IPS-18a (cell line): ENCODE measurements around the gene SMTNL2.

Experiments used
- H3K27ac ChIP-seq: one replicate; pipeline ENCODE4 v1.5.1; 2013; ENCODE audit warnings: low read length
- H3K27me3 ChIP-seq: one replicate; pipeline ENCODE4 v1.6.1; 2013; ENCODE audit warnings: mild to moderate bottlenecking, low read length; ENCODE audit not compliant: control insufficient read depth, insufficient read depth
- H3K36me3 ChIP-seq: one replicate; pipeline ENCODE4 v1.6.1; 2013; ENCODE audit warnings: low read depth, low read length; ENCODE audit not compliant: control insufficient read depth
- H3K4me1 ChIP-seq: one replicate; pipeline ENCODE4 v1.6.1; 2013; ENCODE audit warnings: low read depth, low read length; ENCODE audit not compliant: control insufficient read depth
- H3K4me3 ChIP-seq: one replicate; pipeline ENCODE4 v1.5.1; 2013; ENCODE audit warnings: low read length
- H3K9ac ChIP-seq: one replicate; pipeline ENCODE4 v1.6.1; 2013; ENCODE audit warnings: mild to moderate bottlenecking, low read length, moderate library complexity
- H3K9me3 ChIP-seq: one replicate; pipeline ENCODE4 v1.6.1; 2013; ENCODE audit warnings: low read depth, low read length; ENCODE audit not compliant: control insufficient read depth

SMTNL2 gene

GRCh38 chr17:4557626-4558346 lies 26.5 kb upstream of the SMTNL2 start:
- Histone ChIP-seq H3K4me1 (peaks cover 13% of the 10 kb centered on the region), H3K27me3 (no peaks in the 10 kb centered on the region), H3K27ac (no peak overlapping the region), H3K9me3 (no peaks in the 10 kb centered on the region), H3K9ac (no peak overlapping the region), H3K4me3 (no peak overlapping the region), H3K36me3 (peaks cover 11% of the 10 kb centered on the region)

GRCh38 chr17:4558347-4558971 lies 25.9 kb upstream of the SMTNL2 start:
- H3K4me3 ChIP-seq, result no peak overlapping the region
- H3K9me3 ChIP-seq, result no peaks in the 10 kb centered on the region
- no peaks in the 10 kb centered on the region for H3K27me3 ChIP-seq
- H3K9ac ChIP-seq, result no peak overlapping the region
- no peak overlapping the region for H3K27ac ChIP-seq
- peaks cover 13% of the 10 kb centered on the region for H3K4me1 ChIP-seq
- H3K36me3 ChIP-seq, result peaks cover 5% of the 10 kb centered on the region

DNA sequence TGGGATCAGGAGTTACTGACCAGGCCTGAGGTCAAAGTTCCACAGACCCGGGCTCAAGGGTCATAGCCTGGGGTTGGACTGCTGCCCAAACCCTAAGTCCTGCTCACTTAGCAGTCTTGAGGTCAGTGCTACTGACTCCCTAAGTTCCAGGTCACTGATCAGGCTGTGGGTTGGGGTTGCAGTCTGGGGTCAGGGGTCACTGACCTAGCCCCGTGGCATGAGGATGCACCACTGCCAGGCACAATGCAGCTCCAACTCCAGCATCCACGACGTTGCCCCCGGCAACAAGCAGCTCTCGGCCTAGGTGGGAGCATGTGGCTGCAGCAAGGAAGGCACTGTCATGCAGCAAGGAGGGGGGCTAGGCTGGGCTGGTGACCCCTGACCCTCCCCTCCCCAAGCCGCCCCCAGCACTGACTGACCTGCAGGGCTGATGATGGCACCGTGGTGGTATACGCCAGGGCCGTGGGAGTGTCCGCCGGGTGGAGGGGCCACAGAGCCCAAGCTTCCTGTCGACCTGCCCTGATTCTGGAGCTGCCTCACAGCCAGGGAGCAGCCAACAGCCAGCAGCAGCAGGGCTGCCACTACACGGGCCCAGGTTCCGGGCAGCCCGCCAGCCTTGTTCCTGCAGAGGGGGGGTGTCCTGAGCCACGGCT lies 25.1 kb upstream of the SMTNL2 start:
- Histone ChIP-seq H3K4me1 (peaks cover 9% of the 10 kb centered on the region), H3K27ac (no peak overlapping the region), H3K27me3 (no peaks in the 10 kb centered on the region)

DNA sequence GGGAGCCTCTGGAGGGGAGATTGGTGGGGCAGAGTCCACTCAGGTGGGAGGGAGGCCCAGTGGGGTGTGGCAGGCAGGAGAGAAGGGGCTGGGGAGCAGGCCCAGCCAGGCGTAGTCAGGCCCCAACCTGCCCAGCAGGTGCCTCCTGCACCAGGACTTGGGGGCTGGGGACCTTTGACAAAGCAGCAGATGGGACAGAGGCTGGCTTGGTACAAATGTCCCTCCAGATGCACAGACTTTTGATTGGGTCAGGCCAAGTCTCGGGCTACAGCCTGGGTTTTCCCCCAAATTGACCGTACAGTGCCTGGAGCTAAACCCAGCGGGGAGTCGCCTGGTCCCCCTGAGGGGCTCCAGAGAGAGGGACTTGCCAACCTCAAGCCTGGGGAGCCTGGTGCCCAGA lies 24.4 kb upstream of the SMTNL2 start:
- Histone ChIP-seq H3K36me3 (no peaks in the 10 kb centered on the region), H3K4me1 (peaks cover 8% of the 10 kb centered on the region), H3K9me3 (no peaks in the 10 kb centered on the region), H3K9ac (no peak overlapping the region), H3K27ac (no peak overlapping the region), H3K27me3 (no peaks in the 10 kb centered on the region), H3K4me3 (no peak overlapping the region)

More for the DNA sequence above, 25.1 kb upstream of the SMTNL2 start:
- Histone ChIP-seq H3K4me3 (no peak overlapping the region), H3K9me3 (no peaks in the 10 kb centered on the region), H3K36me3 (no peaks in the 10 kb centered on the region), H3K9ac (no peak overlapping the region)

DNA sequence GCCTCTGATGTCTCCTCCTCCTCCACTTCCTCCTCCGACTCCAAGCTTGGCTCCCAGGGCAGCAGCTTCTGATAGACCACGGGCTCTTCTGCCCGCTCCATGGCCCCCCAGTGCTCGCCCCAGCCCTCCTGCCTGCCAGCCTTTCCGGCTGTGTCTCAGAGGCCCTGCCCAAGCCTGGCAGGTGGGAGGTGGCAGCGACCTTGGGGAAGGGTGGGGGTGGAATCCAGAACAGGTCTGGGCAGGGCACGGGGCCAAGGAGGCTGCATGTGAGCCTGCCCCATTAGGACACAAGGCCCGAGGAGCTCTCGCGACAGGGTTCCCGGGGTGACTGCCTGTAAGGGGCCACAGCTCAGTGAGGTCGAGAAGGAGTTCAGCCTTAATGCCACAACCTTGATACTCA lies 23.9 kb upstream of the SMTNL2 start, which contains the start of gene GGT6:
Gene GGT6, minus strand, starts transcription at position 157 of the 400 bp plus-strand sequence. Its CDS starts 56 bp downstream, at position 101.
- peaks cover 8% of the 10 kb centered on the region for H3K4me1 ChIP-seq
- no peak within 1 kb of the TSS for H3K4me3 ChIP-seq
- no peaks in the 10 kb centered on the region for H3K36me3 ChIP-seq
- H3K9ac ChIP-seq, result no peak within 1 kb of the TSS
- no peaks in the 10 kb centered on the region for H3K27me3 ChIP-seq
- H3K27ac ChIP-seq, result no peak within 1 kb of the TSS
- H3K9me3 ChIP-seq, result no peaks in the 10 kb centered on the region

DNA sequence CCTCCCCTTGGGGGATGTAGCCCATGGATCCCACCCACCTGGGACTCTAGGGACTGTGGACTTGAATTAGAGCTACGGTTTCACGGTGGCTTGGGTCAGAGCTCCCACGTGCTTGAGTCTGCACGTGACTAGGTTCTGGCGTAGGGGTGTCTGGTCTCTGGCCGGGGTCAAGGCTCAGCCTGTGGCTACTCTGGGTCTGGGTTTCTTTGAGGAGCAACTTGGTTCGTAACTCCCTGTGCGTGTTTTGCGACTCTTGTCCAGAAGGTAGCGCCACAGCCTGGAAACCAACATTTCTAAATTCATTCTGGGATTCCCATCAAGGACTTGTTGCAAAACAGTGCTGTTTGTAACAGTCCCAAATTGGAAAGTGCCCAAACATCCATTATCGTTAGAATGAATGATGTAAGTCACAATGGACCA lies 23.5 kb upstream of the SMTNL2 start:
- Histone ChIP-seq H3K36me3 (no peaks in the 10 kb centered on the region), H3K27ac (no peak overlapping the region), H3K4me3 (no peak overlapping the region), H3K9me3 (no peaks in the 10 kb centered on the region), H3K27me3 (peaks cover 3% of the 10 kb centered on the region), H3K4me1 (peaks cover 8% of the 10 kb centered on the region), H3K9ac (no peak overlapping the region)

GRCh38 chr17:4562015-4562969 lies 22.0 kb upstream of the SMTNL2 start:
- H3K27me3 ChIP-seq, result peaks cover 4% of the 10 kb centered on the region
- no peaks in the 10 kb centered on the region for H3K9me3 ChIP-seq
- no peaks in the 10 kb centered on the region for H3K4me1 ChIP-seq
- no peak overlapping the region for H3K27ac ChIP-seq
- no peak overlapping the region for H3K9ac ChIP-seq
- no peaks in the 10 kb centered on the region for H3K36me3 ChIP-seq
- no peak overlapping the region for H3K4me3 ChIP-seq

- H3K4me3 ChIP-seq, result no peak overlapping the region
- peaks cover 4% of the 10 kb centered on the region for H3K27me3 ChIP-seq
- H3K4me1 ChIP-seq, result no peaks in the 10 kb centered on the region
- no peak overlapping the region for H3K9ac ChIP-seq
- no peaks in the 10 kb centered on the region for H3K36me3 ChIP-seq
- H3K27ac ChIP-seq, result no peak overlapping the region
- no peaks in the 10 kb centered on the region for H3K9me3 ChIP-seq
Observed at GRCh38 chr17:4565209-4566141, 18.9 kb upstream of the SMTNL2 start.

DNA sequence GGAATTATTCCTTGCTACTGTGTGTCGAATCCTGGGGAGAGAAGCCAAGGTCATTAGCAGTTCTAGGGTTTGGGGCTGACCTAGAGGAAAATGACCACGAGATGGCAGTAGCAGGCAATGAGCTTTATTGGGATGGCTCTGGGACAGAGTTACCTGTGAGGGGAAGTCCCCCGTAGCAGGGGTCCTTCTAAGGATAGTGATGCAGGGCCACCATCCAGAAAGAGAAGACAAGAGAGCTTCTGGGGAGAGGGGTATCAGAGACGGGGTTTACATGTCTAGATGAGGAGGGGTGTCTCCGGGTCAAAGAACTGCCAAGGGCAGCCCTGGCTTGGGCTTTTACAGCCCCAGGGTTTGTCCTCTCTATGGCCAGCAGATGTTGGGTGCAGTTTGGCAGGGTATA lies 17.5 kb upstream of the SMTNL2 start:
- Histone ChIP-seq H3K27ac (no peak overlapping the region), H3K36me3 (no peaks in the 10 kb centered on the region), H3K9ac (no peak overlapping the region), H3K4me3 (no peak overlapping the region), H3K9me3 (no peaks in the 10 kb centered on the region), H3K4me1 (no peaks in the 10 kb centered on the region), H3K27me3 (peaks cover 4% of the 10 kb centered on the region)

GRCh38 chr17:4569591-4569990 lies 14.7 kb upstream of the SMTNL2 start:
- no peaks in the 10 kb centered on the region for H3K9me3 ChIP-seq
- H3K27ac ChIP-seq, result no peak overlapping the region
- no peak overlapping the region for H3K9ac ChIP-seq
- no peak overlapping the region for H3K4me3 ChIP-seq
- no peaks in the 10 kb centered on the region for H3K4me1 ChIP-seq
- peaks cover 4% of the 10 kb centered on the region for H3K27me3 ChIP-seq
- H3K36me3 ChIP-seq, result no peaks in the 10 kb centered on the region
